HEK293T (cell line): ENCODE measurements around the gene PARVB.

ENCODE experiments used
- CTBP1 ChIP-seq: fragments of 450-650 bp; IDR thresholded peaks from 2 replicates; pipeline ENCODE4 v1.6.1; 2016; ENCODE audit warnings: borderline replicate concordance
- ELF4 ChIP-seq: fragments of 450-650 bp; IDR thresholded peaks from 2 replicates; pipeline ENCODE4 v1.6.1; 2017; ENCODE audit warnings: antibody characterized with exemption
- FOXK2 ChIP-seq: fragments of 450-650 bp; IDR thresholded peaks from 2 replicates; pipeline ENCODE4 v1.6.1; 2016; ENCODE audit warnings: mild to moderate bottlenecking
- FOXM1 ChIP-seq: fragments of 450-650 bp; IDR thresholded peaks from 2 replicates; pipeline ENCODE4 v1.6.1; 2017; ENCODE audit warnings: mild to moderate bottlenecking, borderline replicate concordance
- SUZ12 ChIP-seq: fragments of 450-650 bp; IDR thresholded peaks from 2 replicates; pipeline ENCODE4 v1.6.1; 2016; ENCODE audit warnings: mild to moderate bottlenecking
- TF ChIP-seq, protein P1 (sequence below): fragments of 450-650 bp; IDR thresholded peaks from 2 replicates; pipeline ENCODE4 v1.6.1; 2016

DNA sequence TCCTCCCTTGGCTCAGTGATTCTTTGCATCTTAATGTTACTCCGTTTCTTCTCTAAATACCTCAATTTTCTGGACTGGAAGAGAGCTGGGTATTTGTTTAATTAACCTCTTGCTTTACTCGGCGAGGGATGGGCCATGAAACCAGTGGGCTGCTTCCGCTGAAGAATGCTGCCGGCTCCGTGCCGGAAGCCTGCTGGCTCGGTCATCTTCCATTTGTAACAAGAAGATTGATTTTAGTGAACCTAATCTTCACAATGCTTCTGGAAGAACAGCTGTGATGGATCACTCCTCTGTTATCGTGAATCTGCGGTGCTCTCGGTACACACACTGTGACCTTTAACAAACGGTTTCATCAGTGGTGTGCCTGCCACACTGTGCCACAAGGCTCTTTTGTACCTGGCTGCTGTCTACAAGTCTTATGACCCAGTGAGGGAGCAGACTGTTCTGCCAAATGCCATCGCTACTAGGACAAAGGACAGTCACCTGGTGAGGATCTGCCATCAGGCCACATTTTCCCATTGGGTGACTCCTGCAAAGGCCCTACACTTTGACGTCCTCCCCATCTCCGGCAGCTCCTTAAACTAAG lies 25.3 kb upstream of the PARVB start:
- TF ChIP-seq, protein P1, sequence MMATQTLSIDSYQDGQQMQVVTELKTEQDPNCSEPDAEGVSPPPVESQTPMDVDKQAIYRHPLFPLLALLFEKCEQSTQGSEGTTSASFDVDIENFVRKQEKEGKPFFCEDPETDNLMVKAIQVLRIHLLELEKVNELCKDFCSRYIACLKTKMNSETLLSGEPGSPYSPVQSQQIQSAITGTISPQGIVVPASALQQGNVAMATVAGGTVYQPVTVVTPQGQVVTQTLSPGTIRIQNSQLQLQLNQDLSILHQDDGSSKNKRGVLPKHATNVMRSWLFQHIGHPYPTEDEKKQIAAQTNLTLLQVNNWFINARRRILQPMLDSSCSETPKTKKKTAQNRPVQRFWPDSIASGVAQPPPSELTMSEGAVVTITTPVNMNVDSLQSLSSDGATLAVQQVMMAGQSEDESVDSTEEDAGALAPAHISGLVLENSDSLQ: no peak
- TF ChIP-seq ELF4 (no peak), FOXK2 (no peak), FOXM1 (no peak), CTBP1 (no peak), SUZ12 (no peak)
